ENCODE results near the gene PDSS2. TPM values are rescaled to one million over a fixed set of nuclear protein-coding genes. Genes with fewer than 3 reads are reported as not detected.

Gene PDSS2
- total and polyA plus RNA-seq, 11 donors = 7.2 to 24.4 (median 14.4) TPM

DNA sequence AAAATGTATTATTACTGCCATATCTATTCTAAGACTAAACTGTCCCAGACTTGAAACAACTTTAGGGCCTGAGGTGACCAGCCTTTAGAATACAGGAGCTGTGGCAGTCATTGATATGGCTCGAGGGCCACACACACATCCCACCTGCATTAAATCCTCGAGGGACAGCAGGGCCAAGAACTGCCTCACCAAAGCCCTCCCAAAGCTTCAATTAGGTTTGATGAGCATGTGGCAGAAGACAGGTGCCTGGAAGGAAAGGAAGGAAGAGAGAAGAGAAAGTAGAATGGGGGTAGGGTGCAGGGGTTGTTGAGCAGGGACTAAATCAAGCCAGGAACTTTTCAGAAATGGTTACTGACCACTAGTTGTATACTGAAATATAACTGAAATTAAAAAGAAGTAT is 115.0 kb downstream of the PDSS2 start:
- ATAC-seq = no peak
- Histone ChIP-seq H3K36me3 (no peaks in the 10 kb centered on the region), H3K27ac (no peak overlapping the region), H3K4me3 (no peak overlapping the region), H3K4me1 (no peaks in the 10 kb centered on the region), H3K9me3 (no peaks in the 10 kb centered on the region), H3K27me3 (no peaks in the 10 kb centered on the region)
- DNase-seq = no peak
- TF ChIP-seq, protein P1, sequence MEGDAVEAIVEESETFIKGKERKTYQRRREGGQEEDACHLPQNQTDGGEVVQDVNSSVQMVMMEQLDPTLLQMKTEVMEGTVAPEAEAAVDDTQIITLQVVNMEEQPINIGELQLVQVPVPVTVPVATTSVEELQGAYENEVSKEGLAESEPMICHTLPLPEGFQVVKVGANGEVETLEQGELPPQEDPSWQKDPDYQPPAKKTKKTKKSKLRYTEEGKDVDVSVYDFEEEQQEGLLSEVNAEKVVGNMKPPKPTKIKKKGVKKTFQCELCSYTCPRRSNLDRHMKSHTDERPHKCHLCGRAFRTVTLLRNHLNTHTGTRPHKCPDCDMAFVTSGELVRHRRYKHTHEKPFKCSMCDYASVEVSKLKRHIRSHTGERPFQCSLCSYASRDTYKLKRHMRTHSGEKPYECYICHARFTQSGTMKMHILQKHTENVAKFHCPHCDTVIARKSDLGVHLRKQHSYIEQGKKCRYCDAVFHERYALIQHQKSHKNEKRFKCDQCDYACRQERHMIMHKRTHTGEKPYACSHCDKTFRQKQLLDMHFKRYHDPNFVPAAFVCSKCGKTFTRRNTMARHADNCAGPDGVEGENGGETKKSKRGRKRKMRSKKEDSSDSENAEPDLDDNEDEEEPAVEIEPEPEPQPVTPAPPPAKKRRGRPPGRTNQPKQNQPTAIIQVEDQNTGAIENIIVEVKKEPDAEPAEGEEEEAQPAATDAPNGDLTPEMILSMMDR (IDR thresholded peaks at IDR 0.05) = no peak
- intact Hi-C loops (cut with DNase I) = no loop called here
- WGBS, 4 donors = 77 to 90% (median 83%) methylated on average over 2 of the region's 2 CpGs

DNA sequence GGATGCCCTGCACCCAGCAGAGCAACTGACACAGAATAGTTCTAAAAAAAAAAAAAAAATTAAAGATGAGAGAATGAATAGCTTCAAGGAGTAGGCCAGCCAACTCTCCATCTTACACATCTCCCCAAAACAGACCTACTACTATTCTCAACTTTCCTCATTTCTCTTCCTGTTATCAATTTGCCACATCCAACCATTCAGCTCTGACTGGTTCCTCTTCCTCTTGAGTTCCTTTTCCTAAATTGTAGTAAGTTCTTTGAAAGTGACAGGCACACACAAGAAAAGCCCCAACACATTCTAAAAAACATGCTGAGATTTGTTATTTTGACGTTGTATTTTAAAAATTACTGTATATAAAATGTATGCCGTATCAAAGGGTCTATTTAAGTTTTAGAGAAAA is 117.2 kb downstream of the PDSS2 start:
- TF ChIP-seq, protein P1 (IDR thresholded peaks at IDR 0.05) = no peak
- no peak for TF ChIP-seq POLR2A (IDR thresholded peaks at IDR 0.05)
- H3K36me3 ChIP-seq = no peaks in the 10 kb centered on the region
- no peaks in the 10 kb centered on the region for H3K4me1 ChIP-seq
- H3K27ac ChIP-seq = no peak overlapping the region
- intact Hi-C loops (cut with DNase I) = no loop called here
- H3K4me3 ChIP-seq = no peak overlapping the region
- no peaks in the 10 kb centered on the region for H3K27me3 ChIP-seq
- H3K9me3 ChIP-seq = no peaks in the 10 kb centered on the region
- DNase-seq (no peak), ATAC-seq (no peak)
- WGBS, 4 donors = 96 to 98% (median 97%) methylated on average over 2 of the region's 2 CpGs

DNA sequence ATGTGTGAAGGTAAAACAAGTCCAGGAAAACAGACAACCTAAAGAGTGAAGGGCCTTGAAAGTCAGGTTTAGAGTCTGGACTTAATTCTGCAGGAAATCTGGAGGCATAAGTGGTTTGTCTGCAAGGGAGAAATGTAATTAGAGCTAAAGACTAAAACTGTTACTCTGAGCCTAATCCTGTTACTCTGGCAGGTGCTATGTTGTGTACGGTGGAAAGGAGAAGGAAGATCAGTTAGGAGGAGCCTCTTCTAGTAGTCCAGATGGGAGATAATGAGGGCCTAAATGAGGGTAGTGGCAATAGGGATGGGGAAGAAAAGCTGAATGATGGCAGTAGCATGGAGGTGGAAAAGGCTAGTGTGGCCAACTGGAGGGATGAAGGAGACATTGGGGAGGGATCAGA is 118.5 kb downstream of the PDSS2 start:
- H3K4me3 ChIP-seq = no peak overlapping the region
- intact Hi-C loops (cut with DNase I) = no loop called here
- no peaks in the 10 kb centered on the region for H3K9me3 ChIP-seq
- H3K27ac ChIP-seq = no peak overlapping the region
- DNase-seq = no peak
- no peak for ATAC-seq
- no peaks in the 10 kb centered on the region for H3K27me3 ChIP-seq
- TF ChIP-seq, protein P1 (IDR thresholded peaks at IDR 0.05) = no peak
- no peak for TF ChIP-seq POLR2A (IDR thresholded peaks at IDR 0.05)
- no peaks in the 10 kb centered on the region for H3K4me1 ChIP-seq
- 86 to 97% (median 92%) methylated on average over 1 of the region's 1 CpG for WGBS, 4 donors
- no peaks in the 10 kb centered on the region for H3K36me3 ChIP-seq

DNA sequence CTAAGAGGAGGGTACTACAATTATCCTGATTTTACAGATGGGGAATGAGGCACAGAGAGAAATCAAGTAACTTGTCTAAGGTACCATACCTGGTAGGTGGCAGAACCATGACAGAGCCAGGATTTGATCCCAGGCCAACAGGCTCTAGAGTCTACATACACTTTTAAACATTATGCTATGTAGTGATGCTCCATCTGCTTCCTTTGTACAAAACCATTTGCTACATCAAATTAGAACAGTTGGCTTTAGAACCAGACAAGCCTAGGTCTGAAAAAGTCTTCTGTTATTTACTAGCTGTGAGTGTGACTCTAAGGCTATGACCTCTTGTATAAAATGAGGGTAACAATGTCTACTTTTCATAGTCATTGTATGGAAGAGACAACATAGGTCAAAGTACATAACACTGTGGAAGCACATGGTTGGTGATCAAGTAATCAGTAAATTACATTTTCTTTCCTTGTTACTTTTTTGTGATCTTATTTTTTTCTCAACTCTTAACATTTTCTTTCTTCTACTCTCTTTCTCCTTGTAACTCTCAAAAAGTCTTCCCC is 122.1 kb downstream of the PDSS2 start:
- Histone ChIP-seq H3K36me3 (peaks cover 0 to 13% (median 0%) of the 10 kb centered on the region in 9 donors), H3K27ac (no peak overlapping the region), H3K27me3 (no peaks in the 10 kb centered on the region), H3K4me1 (no peaks in the 10 kb centered on the region), H3K4me3 (no peak overlapping the region), H3K9me3 (no peaks in the 10 kb centered on the region)
- intact Hi-C loops (cut with DNase I) = no loop called here
- ATAC-seq (no peak), DNase-seq (no peak)
- TF ChIP-seq POLR2A (IDR thresholded peaks at IDR 0.05) = no peak
- TF ChIP-seq, protein P1 (IDR thresholded peaks at IDR 0.05) = no peak

All from heart left ventricle (tissue), 16 donors.